Coronary artery (tissue), 2 donors: ENCODE data around the gene MRPS30.
"Not testable (repeated sequence)": the region's sequence is repeated elsewhere in the genome, so short reads cannot be mapped to it uniquely, and the experiment has no call there.

Source experiments
- DNase-seq: peaks from one replicate; pipeline ENCODE4 v3.0.0-alpha.2; 2017; ENCODE audit warnings: low spot score
- H3K27ac ChIP-seq, 2 donors: fragments of 200-600 bp; sonication (generic); one replicate each; pipeline ENCODE4 v1.5.1; 2016 to 2019
- H3K4me3 ChIP-seq: fragments of 200-600 bp; sonication (generic); 2 replicates; pipeline ENCODE4 v1.5.1; 2016; ENCODE audit warnings: mild to moderate bottlenecking, moderate library complexity
- CTCF ChIP-seq: fragments of 200-600 bp; sonication (generic); IDR thresholded peaks from one replicate; pipeline ENCODE4 v1.5.1; 2019; ENCODE audit warnings: antibody characterized with exemption

The MRPS30 gene

GRCh38 chr5:44808435-44809214 lies at the start of gene MRPS30:
Gene MRPS30, plus strand, starts transcription at chr5:44808947. Its CDS starts 16 bp downstream, at chr5:44808963.
- H3K4me3 ChIP-seq = peak within 1 kb of the TSS; percentile 87
- H3K27ac ChIP-seq = peak within 1 kb of the TSS; percentile 81 to 85
- TF ChIP-seq CTCF = no peak
- peak; percentile 96 for DNase-seq

- H3K27ac ChIP-seq = no peak overlapping the region
- TF ChIP-seq CTCF = no peak
- DNase-seq = no peak
- H3K4me3 ChIP-seq = no peak overlapping the region
Measured at GRCh38 chr5:44769200-44769876, 39.4 kb upstream of the MRPS30 start.

GRCh38 chr5:44769877-44770209 lies 38.9 kb upstream of the MRPS30 start:
- no peak for DNase-seq
- Histone ChIP-seq H3K27ac (no peak overlapping the region), H3K4me3 (no peak overlapping the region)
- TF ChIP-seq CTCF = no peak

- TF ChIP-seq CTCF = no peak
- H3K4me3 ChIP-seq = no peak overlapping the region
- no peak overlapping the region for H3K27ac ChIP-seq
- DNase-seq = no peak
Measured at GRCh38 chr5:44770780-44771717, 37.7 kb upstream of the MRPS30 start.

- H3K4me3 ChIP-seq, DNase-seq, H3K27ac ChIP-seq: not testable (repeated sequence)
Measured at GRCh38 chr5:44772397-44772796, 36.4 kb upstream of the MRPS30 start.

- TF ChIP-seq CTCF = peak; percentile 20
- Histone ChIP-seq H3K4me3 (no peak overlapping the region), H3K27ac (no peak overlapping the region)
- DNase-seq = no peak
Measured at GRCh38 chr5:44774279-44774880, 34.4 kb upstream of the MRPS30 start.

GRCh38 chr5:44779167-44779566 lies 29.6 kb upstream of the MRPS30 start:
- TF ChIP-seq CTCF = no peak

More at GRCh38 chr5:44779167-44779566, 29.6 kb upstream of the MRPS30 start:
- Histone ChIP-seq H3K4me3 (no peak overlapping the region), H3K27ac (no peak overlapping the region)
- no peak for DNase-seq
